Parathyroid adenoma (tissue), 2 donors: Measurements from ENCODE around the gene PARD3B.
A peak's percentile ranks its signal among the peaks of the same experiment; 100 is the strongest.

Experiments used
- H2AFZ ChIP-seq: fragments of 300-600 bp; sonication (generic); one replicate; pipeline ENCODE4 v1.7.0; 2017; ENCODE audit warnings: antibody characterized with exemption, mild to moderate bottlenecking
- H3K27ac ChIP-seq: fragments of 300-600 bp; sonication (generic); one replicate; pipeline ENCODE4 v1.7.0; 2017
- H3K27me3 ChIP-seq: fragments of 300-600 bp; sonication (generic); one replicate; pipeline ENCODE4 v1.7.0; 2017; ENCODE audit warnings: low read length; ENCODE audit not compliant: control insufficient read depth, insufficient read depth
- H3K36me3 ChIP-seq: fragments of 300-600 bp; sonication (generic); one replicate; pipeline ENCODE4 v1.7.0; 2017; ENCODE audit warnings: low read length; ENCODE audit not compliant: control insufficient read depth, insufficient read depth
- H3K4me1 ChIP-seq: fragments of 300-600 bp; sonication (generic); one replicate; pipeline ENCODE4 v1.7.0; 2017; ENCODE audit warnings: control low read depth
- H3K4me2 ChIP-seq: fragments of 300-600 bp; sonication (generic); one replicate; pipeline ENCODE4 v1.7.0; 2017; ENCODE audit warnings: low read length
- H3K4me3 ChIP-seq: fragments of 300-600 bp; sonication (generic); one replicate; pipeline ENCODE4 v1.7.0; 2017; ENCODE audit warnings: low read depth, low read length
- H3K79me2 ChIP-seq: fragments of 300-600 bp; sonication (generic); one replicate; pipeline ENCODE4 v1.7.0; 2017; ENCODE audit warnings: control low read depth
- H3K9ac ChIP-seq: fragments of 300-600 bp; sonication (generic); one replicate; pipeline ENCODE4 v1.7.0; 2017; ENCODE audit warnings: mild to moderate bottlenecking
- H3K9me3 ChIP-seq: fragments of 300-600 bp; sonication (generic); one replicate; pipeline ENCODE4 v1.7.0; 2017; ENCODE audit warnings: low read length; ENCODE audit not compliant: control insufficient read depth
- CTCF ChIP-seq: fragments of 300-600 bp; sonication (generic); IDR thresholded peaks from one replicate; pipeline ENCODE4 v1.7.0; 2017; ENCODE audit warnings: antibody characterized with exemption, mild to moderate bottlenecking
- donor health status: primary hyperparathyroidism.

Gene PARD3B

GRCh38 chr2:205642599-205643356, 1097.5 kb downstream of the PARD3B start:
- no peak for TF ChIP-seq CTCF
- H3K4me3 ChIP-seq, result no peak overlapping the region
- H3K4me1 ChIP-seq, result no peaks in the 10 kb centered on the region
- no peak overlapping the region for H3K9ac ChIP-seq
- peaks cover 3% of the 10 kb centered on the region for H3K27me3 ChIP-seq
- H2AFZ ChIP-seq, result peak overlapping the region; percentile 5
- no peak overlapping the region for H3K4me2 ChIP-seq
- H3K79me2 ChIP-seq, result no peaks in the 10 kb centered on the region
- H3K9me3 ChIP-seq, result no peaks in the 10 kb centered on the region
- no peak overlapping the region for H3K27ac ChIP-seq
- H3K36me3 ChIP-seq, result no peaks in the 10 kb centered on the region

- Histone ChIP-seq H3K4me1 (no peaks in the 10 kb centered on the region), H3K79me2 (no peaks in the 10 kb centered on the region), H3K9me3 (no peaks in the 10 kb centered on the region), H2AFZ (peak overlapping the region; percentile 5), H3K4me2 (no peak overlapping the region), H3K4me3 (no peak overlapping the region), H3K36me3 (no peaks in the 10 kb centered on the region), H3K27me3 (peaks cover 3% of the 10 kb centered on the region), H3K9ac (no peak overlapping the region), H3K27ac (no peak overlapping the region)
- no peak for TF ChIP-seq CTCF
These were observed 1098.2 kb downstream of the PARD3B start for GRCh38 chr2:205643391-205643885.

GRCh38 chr2:205644018-205644417, 1098.7 kb downstream of the PARD3B start:
- no peaks in the 10 kb centered on the region for H3K4me1 ChIP-seq
- H2AFZ ChIP-seq, result no peak overlapping the region
- no peak for TF ChIP-seq CTCF
- H3K36me3 ChIP-seq, result no peaks in the 10 kb centered on the region
- H3K9me3 ChIP-seq, result no peaks in the 10 kb centered on the region
- H3K79me2 ChIP-seq, result no peaks in the 10 kb centered on the region
- H3K27me3 ChIP-seq, result peaks cover 3% of the 10 kb centered on the region
- no peak overlapping the region for H3K27ac ChIP-seq
- no peak overlapping the region for H3K4me2 ChIP-seq
- H3K9ac ChIP-seq, result no peak overlapping the region
- no peak overlapping the region for H3K4me3 ChIP-seq

GRCh38 chr2:205646680-205647079, 1101.4 kb downstream of the PARD3B start:
- TF ChIP-seq CTCF, result no peak
- Histone ChIP-seq H3K9me3 (no peaks in the 10 kb centered on the region), H3K36me3 (no peaks in the 10 kb centered on the region), H3K4me2 (no peak overlapping the region), H3K27ac (no peak overlapping the region), H3K79me2 (no peaks in the 10 kb centered on the region), H2AFZ (no peak overlapping the region), H3K4me3 (no peak overlapping the region), H3K9ac (no peak overlapping the region), H3K27me3 (peaks cover 3% of the 10 kb centered on the region), H3K4me1 (no peaks in the 10 kb centered on the region)

- Histone ChIP-seq H3K79me2 (no peaks in the 10 kb centered on the region), H3K4me2 (no peak overlapping the region), H3K36me3 (no peaks in the 10 kb centered on the region), H3K9me3 (no peaks in the 10 kb centered on the region), H3K4me3 (no peak overlapping the region), H3K4me1 (no peaks in the 10 kb centered on the region), H3K9ac (no peak overlapping the region), H2AFZ (no peak overlapping the region), H3K27ac (no peak overlapping the region), H3K27me3 (no peaks in the 10 kb centered on the region)
- no peak for TF ChIP-seq CTCF
These were observed 1105.2 kb downstream of the PARD3B start for GRCh38 chr2:205650450-205650849.
